HG03139 (cell line): Measurements from ENCODE around the gene SLC25A13.
A peak's percentile ranks its signal among the peaks of the same experiment; 100 is the strongest.
"Not testable (repeated sequence)": the region's sequence is repeated elsewhere in the genome, so short reads cannot be mapped to it uniquely, and the experiment has no call there.

Source experiments
- ATAC-seq: cut with Tn5 transposase; IDR thresholded peaks from one replicate; pipeline ENCODE4 v1.9.1; 2021; ENCODE audit not compliant: unreplicated experiment

SLC25A13 gene, protein sequence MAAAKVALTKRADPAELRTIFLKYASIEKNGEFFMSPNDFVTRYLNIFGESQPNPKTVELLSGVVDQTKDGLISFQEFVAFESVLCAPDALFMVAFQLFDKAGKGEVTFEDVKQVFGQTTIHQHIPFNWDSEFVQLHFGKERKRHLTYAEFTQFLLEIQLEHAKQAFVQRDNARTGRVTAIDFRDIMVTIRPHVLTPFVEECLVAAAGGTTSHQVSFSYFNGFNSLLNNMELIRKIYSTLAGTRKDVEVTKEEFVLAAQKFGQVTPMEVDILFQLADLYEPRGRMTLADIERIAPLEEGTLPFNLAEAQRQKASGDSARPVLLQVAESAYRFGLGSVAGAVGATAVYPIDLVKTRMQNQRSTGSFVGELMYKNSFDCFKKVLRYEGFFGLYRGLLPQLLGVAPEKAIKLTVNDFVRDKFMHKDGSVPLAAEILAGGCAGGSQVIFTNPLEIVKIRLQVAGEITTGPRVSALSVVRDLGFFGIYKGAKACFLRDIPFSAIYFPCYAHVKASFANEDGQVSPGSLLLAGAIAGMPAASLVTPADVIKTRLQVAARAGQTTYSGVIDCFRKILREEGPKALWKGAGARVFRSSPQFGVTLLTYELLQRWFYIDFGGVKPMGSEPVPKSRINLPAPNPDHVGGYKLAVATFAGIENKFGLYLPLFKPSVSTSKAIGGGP

DNA sequence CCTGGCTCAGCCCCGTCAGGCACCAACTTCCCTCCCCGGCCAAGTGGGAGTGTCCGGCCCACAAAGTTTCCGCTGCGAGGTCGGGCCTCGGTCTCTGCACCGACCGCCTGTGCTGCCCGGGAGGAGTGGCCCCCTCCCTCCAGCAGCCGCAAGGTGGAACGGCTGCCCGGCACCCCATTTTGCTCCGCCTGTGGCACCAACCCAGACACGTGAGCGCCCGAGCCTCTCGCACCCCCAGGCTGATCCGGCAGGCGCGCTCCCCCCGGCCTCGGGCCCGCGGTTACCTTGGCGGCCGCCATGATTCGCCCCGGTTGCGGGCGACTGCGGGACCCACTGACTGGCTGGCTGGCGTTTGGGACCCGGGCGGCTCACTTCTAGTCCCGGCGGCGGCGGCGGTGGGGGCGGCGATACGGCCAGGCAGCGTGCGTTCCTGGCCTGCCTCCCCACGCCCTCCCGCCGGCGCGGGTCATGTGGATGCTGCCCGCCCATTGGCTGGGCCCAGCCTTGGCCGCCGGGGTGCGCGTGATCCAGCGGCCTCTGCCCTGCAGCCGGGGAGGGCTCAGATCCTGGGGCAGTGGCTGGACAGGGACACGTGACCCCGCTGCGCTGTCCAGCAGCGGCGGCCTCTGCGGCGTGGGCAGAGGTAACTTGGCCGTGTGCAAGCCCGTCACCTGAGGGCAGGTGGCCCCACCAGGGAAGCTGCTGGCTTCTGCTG is at the start of gene SLC25A13:
Gene SLC25A13 (minus strand): TSS at position 441 of the 715 bp plus-strand sequence. CDS start 142 bp downstream, at position 299.
- peak; percentile 65 for ATAC-seq

DNA sequence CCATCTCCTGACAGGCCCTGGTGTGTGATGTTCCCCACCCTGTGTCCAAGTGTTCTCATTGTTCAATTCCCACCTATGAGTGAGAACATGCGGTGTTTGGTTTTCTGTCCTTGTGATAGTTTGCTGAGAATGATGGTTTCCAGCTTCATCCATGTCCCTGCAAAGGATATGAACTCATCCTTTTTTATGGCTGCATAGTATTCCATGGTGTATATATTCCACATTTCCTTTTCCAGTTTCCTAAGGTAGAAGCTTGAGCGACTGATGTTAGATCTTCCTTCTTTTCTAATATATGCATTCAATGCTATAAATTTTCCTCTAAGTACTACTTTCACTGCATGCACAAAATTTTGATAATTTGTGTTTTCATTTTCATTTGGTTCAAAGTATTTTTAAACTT is 44.0 kb upstream of the SLC25A13 start:
- not testable (repeated sequence) for ATAC-seq

DNA sequence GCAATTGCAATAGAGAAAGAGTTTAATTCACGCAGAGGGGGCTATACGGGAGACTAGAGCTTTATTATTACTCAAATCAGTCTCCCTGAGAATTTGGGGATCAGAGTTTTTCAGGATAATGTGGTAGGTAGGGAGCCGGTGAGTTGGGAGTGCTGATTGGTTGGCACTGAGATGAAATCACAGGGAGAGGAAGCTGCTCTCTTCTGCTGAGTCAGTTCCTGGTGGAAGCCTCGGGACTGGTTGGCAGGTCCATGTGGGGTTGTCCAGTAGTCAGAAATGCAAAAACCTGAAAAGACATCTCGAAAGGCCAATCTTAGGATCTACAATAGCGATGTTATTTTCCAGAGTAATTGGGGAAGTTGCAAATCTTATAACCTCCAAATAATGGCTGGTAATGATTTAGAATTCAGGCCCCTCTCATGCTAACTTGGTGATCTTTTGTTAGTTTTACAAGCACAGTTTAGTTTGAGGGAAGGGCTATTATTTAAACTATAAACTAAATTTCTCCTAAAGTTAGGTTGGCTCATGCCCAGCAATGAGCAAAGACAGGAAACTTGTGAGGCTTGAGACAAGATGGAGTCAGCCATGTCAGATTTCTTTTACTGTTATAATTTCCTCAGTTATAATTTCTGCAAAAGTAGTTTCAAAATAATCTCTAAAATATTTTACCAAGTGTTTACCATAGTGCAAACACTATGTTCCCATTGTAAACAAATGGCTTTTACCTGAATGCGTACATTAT is 39.4 kb upstream of the SLC25A13 start:
- no peak for ATAC-seq

DNA sequence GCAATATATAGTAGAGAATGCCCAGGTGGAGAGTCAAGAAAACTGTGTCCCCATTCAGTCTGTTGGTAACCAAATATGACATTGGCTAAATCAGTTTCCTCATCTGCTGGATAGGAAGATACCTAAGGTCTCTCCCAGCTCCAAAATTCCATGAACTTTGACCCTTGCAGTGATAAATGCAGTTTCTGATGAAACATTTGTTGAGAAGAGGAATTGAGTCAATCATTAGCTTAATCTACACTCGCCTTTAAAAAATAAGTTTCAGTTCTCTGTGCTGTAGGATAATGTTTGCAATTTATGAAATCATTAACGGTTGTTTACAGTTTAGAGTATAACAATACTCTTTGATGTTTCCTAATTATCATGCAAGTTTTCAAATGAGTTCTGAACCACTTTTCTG is 38.0 kb upstream of the SLC25A13 start:
- peak; percentile 78 for ATAC-seq

DNA sequence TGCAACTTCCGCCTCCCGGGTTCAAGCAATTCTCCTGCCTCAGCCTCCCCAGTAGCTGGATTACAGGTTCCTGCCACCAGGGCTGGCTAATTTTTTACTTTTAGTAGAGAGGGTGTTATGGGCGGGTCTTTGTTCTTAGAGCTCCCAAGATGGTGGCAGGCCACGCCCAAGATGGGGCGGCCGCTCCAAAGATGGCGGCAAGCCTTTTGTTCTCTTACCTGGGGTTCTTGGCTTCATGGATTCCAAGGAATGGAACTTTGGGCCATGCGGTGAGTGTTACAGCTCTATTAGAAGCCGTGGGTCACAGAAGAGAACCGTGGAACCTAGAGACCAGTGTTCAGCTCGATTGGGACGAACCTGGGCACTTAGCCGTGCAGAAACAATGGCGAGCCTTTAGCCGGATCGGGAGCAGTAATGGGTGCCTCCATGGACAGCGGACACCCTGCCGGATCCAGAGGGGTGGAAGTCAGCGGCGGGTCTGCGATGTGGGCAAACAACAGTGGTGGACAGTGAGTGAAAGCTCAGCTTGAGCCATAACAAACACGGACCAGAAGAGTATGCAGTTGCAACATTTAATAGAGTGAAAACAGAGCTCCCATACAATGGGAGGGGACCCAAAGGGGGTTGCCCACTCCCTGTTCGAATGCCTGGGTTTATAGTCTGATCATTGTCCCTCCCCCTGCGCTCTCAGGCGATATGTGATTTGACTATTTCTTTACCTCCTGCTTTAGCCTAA is 36.5 kb upstream of the SLC25A13 start:
- ATAC-seq = not testable (repeated sequence)

DNA sequence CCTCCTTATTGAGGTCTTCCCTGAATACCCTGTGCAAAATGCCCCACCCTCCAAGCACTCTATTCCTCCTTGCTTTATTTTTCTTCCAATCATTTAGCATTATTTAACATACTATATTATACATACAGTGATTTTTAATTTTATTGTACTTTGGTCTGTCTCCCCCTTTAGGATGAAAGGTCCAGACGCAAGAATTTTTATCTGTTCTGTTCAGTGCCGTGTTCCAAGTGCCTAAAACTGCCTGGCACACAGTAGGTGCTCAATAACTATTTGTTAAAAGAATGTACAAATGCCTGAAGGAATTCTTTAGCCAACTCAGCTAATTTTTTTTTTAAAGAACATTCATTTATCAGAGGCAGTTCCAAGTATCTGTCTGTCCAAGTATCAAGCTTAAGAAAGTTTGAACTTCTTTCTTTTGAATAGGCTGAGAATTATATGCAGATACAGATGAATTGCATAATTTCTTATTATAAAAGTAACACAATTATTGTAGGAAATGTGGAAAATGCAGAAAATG is 34.1 kb upstream of the SLC25A13 start:
- ATAC-seq = no peak

DNA sequence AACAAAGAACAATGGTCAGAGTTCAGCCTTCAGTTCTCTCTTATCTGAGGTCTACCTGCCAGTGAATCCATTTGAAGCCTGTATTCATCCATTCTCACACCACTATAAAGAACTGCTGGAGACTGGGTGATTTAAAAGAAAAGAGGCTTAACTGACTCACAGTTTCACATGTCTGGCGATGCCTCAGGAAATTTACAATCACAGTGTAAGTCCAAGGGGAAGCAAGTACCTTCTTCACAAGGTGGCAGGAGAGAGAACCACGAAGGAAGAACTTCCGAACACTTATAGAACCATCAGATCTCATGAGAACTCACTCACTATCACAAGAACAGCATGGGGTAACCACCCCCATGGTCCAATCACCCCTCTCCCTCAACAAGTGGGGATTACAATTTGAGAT is 33.0 kb upstream of the SLC25A13 start:
- no peak for ATAC-seq

DNA sequence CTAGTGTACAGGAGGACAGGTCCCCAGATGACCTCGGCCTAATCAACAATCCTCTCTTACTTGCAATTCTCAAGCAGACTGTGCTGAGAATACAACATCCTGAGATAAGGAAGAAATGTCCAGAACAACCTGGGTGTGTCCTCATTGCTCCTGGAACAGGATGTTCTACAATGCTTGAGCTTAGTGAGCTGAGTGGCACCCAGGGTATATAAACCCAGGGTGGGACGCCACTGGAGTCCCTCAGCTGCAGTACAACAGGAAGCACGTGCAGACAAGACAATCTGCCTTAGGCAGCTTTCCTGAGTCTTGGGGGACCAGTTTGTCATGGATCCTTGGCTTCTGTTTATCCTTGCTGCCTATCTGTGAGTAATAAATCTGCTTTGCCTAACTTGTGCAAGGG is 27.7 kb upstream of the SLC25A13 start:
- no peak for ATAC-seq

DNA sequence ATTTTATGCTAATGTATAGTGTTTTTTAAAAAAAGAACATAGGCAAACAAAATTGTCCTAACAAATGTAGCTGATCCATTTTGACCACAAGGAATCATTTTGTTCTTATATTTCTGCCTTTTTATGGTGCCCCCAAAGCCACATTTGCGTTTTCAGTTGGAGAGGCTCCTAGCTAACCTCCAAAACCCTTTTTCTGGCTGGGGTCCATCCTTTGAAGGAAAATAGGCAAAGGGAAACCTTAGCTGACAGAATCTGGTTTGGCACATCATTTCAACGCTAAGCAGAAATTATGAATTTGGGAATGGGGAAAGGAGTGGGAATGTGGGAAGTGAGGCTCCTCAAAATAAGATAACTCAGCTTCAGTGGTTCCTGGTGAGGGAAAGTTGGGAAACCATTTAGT is 25.6 kb upstream of the SLC25A13 start:
- ATAC-seq = no peak

DNA sequence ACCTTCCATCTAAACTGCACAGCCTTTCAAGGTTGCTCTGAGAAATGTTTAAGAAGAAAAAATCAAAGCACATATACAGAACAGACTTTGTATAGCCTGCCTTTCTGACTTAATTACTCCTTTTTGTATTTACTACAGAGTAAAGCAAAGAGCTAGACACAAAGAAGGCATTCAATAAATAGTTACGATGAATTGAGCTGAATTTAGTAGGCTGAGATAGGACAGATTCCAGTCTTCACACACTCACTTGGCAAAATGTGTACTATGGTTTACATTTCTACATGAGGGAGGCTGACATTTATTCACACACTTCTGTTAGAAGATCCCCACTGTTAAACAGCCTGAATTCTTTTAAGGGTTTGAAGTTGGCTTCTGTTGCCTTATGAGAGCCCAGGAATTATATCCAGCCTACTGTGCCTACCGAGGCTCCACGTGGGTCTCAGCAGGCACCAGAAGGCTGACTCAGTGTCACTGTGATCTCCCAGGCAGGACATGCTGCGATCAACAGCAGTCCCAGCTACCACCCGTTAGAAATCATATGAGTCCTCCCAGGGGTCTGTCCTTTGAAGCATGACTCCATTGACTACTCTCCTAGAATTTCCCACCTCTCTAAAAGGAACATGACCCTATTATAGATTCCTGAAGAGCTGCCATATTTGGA is 24.5 kb upstream of the SLC25A13 start:
- no peak for ATAC-seq

DNA sequence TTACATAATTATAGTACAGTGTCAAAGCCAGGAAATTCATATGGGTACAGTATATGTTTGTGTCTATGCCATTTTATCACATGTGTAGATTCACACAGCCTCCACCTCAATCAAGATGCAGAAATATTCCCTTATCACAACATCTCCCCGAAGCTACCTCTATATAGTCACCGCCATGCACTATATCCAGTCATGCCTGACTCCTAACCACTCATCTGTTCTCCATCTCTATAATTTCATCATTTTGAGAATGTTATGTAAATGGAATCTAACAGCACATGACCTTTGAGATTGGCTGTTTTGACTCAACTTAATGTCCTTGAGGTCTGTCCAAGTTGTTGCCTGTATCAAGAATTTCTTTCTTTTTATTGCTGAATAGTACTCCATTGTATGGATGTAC is 22.3 kb upstream of the SLC25A13 start:
- no peak for ATAC-seq

DNA sequence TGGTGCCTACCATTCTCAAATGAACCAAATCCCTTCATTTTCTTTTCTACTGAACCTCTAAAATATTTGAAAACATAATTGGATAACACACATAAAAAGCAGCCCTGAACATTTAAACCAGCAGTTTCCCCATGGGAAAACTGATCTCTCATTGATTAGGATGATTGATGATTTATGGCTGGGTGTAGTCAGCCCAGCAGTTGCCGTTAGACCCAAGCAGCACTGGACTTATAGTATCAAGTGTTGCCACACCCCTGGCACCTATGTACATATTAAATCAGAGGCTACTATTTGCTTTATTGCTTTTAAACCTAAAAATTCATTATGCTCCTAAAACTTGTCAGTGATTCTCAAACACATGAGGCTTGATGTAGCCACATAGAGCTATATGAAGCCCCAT is 20.2 kb upstream of the SLC25A13 start:
- no peak for ATAC-seq

DNA sequence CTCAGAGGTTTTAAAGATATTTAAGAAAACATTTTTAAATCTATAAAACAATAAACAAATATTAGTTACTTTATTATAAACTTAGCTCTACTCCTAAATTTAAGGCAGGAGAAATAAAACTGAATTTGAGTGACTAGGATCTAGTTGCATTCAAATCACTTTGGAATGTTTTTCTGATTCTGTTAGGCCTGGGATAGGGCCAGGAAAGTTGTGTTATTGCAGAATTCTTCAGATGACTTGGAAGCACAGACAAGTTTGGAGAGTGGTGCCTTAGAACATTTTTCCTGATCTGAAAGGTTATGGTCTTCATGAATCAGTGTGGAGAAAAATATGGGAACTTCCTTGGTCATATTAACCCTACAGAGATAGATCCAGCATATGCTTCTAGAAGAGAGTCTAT is 15.6 kb upstream of the SLC25A13 start:
- no peak for ATAC-seq

DNA sequence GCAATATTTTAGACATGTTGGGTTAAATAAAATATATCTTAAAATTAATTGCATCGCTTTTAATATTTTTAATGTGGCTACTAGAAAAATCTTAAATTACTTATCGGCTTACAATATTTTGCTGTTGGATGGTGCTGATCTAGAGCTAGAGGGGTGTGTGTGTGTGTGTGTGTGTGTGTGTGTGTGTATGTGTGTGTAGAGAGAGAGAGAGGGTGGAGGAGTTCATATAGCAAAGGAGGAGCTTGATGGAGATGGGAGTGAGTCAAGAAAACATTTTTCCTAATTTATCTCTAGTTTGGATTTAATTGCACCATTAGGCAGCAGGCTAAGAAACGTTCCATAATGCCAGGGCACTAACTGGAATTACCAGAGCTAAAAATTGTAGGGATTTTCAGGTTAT is 10.4 kb upstream of the SLC25A13 start:
- ATAC-seq = no peak

DNA sequence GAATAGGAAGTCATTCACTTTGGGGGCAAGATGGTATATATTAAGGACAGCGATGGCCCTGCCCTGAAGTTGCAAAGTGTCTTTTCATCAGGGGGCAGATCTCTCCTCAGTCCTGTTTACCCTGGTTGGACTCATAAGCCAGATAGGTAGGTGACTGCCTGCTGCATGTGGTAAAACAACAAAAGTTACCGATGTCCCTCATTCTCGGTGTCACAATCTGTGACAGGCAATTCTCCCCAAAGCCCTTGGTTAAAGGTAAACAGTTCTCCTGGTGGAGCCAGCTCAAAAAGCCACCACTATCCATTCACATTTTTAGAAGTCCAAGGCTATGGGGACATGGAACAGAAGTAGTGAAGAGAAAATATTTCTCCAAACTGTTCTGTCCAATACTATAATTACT is 9.9 kb upstream of the SLC25A13 start:
- no peak for ATAC-seq

DNA sequence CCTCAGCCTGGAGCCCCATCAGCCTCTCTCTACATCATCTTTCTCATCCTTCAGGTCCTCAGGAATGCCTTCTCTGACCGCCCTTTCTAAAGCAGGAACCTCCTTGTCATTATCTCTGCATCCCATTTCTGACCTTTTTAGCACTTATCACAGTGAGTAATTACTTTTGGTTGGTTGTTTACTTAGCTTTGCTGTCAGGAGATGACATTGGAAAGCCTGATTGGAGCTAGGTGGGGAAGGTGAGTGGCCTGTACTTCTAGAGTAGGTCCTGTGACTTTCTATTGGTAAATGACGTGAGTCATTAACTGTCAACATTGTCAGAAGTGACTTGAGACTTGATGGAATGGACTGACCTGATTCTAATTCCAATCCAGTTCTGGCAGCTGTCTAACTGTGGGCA is 9.3 kb upstream of the SLC25A13 start:
- ATAC-seq = no peak

DNA sequence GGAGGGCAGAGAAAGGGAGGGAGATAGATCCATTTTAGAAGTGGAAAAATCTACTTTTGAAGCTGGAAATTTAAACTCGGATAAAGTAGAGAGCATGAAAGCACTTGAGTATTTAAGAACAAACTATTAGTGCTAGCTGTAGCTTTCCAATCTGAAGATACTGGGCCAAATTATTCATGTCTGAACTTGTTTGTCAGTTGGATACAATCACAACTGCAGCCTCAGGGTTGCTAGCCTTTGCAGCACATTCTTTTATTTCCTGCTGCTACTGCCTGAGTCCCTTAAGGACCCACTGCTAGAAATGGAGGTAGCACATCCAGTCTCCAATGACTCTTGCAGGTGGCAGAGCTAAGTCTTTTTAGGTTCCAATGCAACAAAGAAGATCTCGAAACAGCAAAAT is 8.3 kb upstream of the SLC25A13 start:
- no peak for ATAC-seq

DNA sequence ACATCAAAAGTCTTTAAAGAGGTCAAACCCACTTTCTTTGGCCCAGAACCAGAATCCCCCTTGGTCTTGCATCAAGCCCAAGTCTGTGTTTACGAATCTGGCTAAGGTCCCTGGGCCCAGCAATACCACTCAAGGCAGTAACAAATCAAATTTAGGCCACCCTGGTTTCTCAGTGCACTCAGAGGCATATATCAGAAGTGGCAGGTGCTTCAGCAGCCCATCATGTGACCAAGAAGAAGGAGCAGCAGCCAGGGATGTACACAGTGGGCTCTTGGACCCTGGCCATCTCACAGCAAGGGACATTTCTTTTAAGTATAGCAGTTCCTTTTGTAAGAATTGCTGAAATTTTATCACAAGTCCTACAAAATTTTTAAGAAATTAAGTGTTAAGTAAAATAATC is 7.3 kb upstream of the SLC25A13 start:
- ATAC-seq = no peak

DNA sequence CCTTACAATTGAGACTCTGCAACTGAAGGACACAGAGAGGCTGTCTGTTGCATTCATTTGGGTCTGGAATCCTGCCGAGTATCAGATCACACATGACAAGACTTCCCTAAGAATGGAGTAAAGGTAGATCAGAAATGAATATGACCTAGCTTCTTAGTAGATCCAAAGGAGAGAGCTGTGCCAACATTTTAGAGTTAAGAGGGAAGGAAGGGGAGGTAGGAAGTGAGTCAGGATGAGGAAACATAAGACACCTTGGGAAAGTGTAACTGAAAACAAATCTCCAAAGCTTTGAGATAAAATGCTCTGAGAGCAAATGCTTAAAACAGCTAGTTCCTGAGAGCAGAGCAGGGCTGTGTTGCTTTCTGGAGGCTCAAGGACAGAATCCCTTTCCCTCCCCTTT is 6.1 kb upstream of the SLC25A13 start:
- ATAC-seq = no peak

DNA sequence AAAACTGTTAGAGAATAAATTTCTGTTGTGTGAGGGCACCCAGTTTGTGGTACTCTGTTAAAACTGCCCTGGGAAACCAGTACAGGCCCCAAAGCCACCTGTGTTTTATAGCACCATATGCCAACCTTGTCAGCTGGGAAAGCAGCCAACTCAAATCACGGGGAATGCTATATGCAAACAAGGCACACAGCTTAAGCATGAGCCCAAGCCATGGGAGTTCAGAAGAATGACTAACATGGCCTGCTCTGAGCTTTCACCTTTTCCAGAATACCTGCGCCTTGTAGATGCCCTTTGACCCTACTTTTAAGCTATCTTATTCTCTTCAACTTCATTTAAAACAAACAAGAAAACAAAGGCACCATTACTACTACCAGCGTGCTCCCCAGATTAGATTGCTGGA is 5.5 kb upstream of the SLC25A13 start:
- ATAC-seq = no peak
